NCI-H774 (cell line): Measurements from ENCODE around the gene DUSP23.

Source experiments
- DNase-seq: peaks from one replicate; lab custom pipeline; 2025; lab: John Stamatoyannopoulos, UW

The DUSP23 gene

GRCh38 chr1:159786465-159786864 is 5.7 kb downstream of the DUSP23 start:
- DNase-seq, result no peak

GRCh38 chr1:159786966-159787365 is 6.2 kb downstream of the DUSP23 start:
- DNase-seq, result no peak

DNA sequence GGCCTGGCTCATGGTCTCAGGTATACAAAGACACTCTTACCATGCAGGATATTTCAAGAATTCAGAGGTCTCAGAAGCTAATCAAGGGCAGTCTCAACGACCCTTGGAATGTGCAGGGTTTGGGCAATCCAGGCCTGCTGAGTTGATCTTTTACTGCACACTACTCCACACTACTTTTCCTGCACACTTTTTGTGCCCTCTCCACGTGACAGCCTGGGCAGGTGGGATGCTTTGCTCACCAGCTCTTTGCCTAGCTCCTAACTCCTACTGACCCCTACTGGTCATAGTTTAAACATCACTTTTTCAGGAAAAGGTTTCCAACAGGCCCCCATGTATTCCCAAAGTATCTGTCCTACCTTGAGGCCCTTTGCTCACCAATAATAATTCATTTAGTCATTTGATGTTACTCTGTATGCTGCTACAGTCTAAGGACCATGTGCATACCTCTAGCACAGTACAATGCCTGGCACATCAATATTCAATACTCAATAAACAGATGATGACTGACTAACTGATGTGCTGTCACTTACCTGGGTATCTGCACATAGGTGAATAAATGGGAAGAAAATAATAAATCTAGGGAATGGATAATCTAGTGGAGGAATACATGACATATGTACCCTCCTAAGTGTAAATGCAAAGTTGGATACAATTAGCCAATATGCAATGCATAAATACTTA is 9.6 kb downstream of the DUSP23 start:
- peak; percentile 26 for DNase-seq

GRCh38 chr1:159791031-159791430 is 10.3 kb downstream of the DUSP23 start:
- DNase-seq, result no peak

- no peak for DNase-seq
Observed at GRCh38 chr1:159791461-159791860, 10.7 kb downstream of the DUSP23 start.

DNA sequence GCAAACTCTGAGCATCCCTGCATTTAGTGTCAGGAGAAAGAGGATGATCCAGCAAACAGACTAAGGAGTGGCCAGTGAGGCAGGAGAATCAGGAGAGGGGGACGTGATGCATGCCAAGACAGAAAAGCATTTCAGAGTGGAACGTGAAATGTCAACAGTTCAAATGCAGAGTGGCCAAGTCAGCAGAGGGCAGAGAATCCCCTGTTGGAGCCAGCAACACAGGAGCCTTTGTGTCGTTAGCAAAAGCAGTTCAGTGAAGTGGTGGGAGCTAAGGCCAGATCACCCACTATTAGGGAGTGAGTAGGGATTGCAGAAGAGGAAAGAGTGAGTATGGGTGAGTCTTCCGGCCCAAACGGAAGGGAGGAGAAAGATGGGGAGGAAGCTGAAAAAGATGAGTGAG is 14.8 kb downstream of the DUSP23 start:
- no peak for DNase-seq

DNA sequence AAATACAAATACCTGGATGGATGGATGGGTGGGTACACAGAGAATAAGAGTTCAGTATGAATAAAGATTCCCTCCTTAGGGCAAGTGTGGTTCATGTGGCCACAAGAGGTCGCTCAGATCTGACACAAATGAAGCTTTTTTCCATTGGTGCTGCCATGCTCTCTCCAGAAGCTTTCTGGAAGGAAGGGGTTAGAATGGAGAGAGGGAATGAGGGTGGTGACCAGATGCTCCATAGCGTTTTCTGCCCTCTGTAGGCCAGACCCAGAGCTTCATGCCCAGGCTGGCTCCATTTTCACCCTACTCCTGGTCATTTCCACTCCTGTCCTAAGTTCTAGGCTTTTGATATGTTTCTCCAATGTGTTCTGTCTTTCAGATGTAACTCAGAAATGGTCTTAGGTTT is 18.1 kb downstream of the DUSP23 start:
- peak; percentile 82 for DNase-seq

DNA sequence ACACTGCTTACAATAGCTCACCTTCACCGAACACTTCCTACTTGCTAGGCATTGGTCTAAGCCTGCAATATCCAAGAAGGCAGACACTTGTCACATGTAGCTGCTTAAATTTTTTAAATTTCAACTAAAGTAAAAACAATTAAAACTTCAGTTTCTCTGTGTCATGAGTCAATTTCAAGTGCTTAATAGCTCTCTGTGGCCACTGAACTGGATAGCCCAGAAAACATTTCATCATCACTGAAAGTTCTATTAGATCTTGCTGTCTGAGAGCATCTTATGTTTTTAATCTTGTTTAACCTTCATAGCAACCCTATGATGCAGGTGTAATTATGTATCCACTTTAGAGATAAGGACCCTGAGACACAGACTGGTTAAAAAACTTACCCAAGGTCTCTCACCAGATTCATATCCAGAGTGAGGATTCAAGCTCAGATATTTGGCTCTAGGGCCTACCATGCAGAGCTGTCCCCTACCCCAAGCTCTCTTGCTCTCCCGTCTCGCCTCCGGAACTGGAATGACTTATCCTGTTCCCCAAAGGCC is 18.8 kb downstream of the DUSP23 start:
- DNase-seq, result no peak

GRCh38 chr1:159800177-159800930 is 19.6 kb downstream of the DUSP23 start:
- DNase-seq, result no peak

DNA sequence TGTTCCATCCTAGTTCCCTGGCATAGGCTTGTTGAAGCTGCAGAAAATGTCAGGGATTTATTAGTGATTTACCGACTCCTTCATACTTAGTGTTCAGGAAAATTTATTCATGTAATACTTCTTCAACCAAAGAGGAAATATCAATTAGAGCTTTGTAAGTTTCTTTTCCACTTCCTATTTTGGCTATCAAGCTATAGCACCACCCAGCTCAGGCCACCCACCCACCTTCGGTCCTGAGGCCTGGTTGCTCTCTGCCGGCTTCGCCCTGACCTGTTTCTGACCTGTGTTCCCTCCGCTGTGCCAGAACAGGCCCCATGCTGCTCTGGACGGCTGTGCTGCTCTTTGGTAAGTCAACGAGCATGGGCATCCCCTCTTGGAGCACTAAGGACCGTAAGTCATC is 21.3 kb downstream of the DUSP23 start, which contains the start of gene FCRL6:
Gene FCRL6, plus strand, starts transcription at position 250 of the 400 bp plus-strand sequence. Its CDS starts 65 bp downstream, at position 315.
- DNase-seq, result no peak

DNA sequence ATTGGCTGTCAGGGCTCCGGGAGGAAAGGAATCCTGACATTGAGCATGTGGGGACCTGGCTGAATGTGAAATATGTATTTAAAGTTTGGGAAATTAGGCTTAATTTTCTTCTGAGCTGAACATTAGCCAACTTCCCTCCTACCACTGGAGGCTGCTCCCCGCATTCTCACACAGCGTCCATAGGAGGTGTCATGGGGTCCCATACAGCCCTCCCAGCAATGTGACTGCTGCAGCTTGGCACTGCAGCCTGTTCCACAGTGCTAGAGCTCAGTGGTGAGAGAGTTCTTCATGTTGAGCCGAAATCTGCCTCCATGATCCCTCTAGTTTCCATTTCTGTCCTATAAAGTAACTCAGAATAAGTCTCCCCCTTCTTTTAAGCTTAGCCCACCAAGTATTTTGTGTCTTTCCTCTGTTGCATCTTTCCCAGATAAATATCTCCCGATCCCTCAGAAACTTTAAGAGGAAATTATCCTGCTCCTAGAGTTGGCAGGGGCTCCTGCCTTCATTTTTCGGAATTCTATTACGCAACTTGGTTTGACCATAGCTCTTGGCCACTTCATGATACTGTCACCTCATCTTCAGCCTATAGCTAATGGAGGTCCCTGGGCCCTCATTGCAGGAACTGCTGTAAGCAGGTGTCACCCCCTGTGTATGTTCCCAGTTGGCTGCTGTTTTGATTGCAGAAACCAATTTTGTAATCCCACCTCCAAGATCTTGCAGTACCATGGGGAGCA is 23.4 kb downstream of the DUSP23 start:
- DNase-seq, result no peak

GRCh38 chr1:159804924-159805323 is 24.2 kb downstream of the DUSP23 start:
- DNase-seq, result no peak

- DNase-seq, result no peak
Observed at GRCh38 chr1:159815926-159816325, 35.2 kb downstream of the DUSP23 start.

GRCh38 chr1:159817276-159818041 is 36.7 kb downstream of the DUSP23 start:
- peak; percentile 96 for DNase-seq

GRCh38 chr1:159821171-159821867 is 40.6 kb downstream of the DUSP23 start:
- no peak for DNase-seq

GRCh38 chr1:159823406-159823805 is 42.6 kb downstream of the DUSP23 start:
- no peak for DNase-seq

DNA sequence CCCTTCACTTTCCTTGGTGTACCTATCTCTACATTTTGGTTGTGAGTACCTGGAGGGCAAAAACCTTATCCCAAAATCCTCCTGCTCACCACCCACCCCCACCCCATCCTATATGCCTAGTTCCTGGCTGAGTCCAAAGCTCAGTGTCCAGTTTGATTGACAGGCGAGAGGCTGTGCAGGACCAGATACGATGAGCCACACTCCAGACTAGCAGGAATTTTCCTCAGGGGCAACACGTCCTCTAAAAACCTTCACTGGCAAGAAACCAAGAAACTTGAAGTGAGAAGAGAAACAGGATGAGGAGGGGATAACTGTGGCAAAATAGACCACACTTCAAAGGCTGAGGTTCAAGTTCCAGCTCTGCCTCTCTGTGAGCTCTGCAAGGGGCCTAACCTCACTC is 44.8 kb downstream of the DUSP23 start:
- no peak for DNase-seq

- DNase-seq, result no peak
Observed at GRCh38 chr1:159826441-159827101, 45.8 kb downstream of the DUSP23 start, which contains the start of gene SLAMF8. TSS of gene SLAMF8 (plus strand) at chr1:159826873. CDS start at chr1:159826899, 26 bp downstream.

- no peak for DNase-seq
Observed at GRCh38 chr1:159827102-159827490, 46.3 kb downstream of the DUSP23 start.

DNA sequence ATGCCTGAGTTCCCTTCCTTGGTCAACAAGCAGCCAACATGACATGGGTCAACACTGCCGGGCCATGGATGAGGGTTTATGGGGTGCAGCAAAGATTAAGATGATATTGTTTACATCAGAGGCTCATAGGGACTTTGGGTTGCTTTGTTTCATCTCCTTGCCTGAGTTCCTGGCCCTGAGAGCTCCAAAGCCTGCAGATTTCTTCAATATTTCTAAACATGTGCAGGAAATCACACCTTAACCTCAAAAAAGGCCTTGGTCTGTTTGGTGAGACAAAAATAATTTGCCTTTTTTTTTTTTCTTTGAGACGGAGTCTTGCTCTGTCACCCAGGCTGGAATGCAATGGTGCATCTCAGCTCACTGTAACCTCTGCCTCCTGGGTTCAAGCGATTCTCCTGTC is 46.8 kb downstream of the DUSP23 start:
- DNase-seq, result no peak
